Measurements from ENCODE around the gene WNT11. TPM values are rescaled to one million over a fixed set of nuclear protein-coding genes. Genes with fewer than 3 reads are reported as not detected.
A peak's percentile ranks its signal among the peaks of the same experiment; 100 is the strongest.

WNT11 gene
- total and polyA plus RNA-seq, 2 of the 13 experiments (the other 11 are each of a cell fraction or from before 2014, with no cell fraction given) = 0.34 to 0.66 TPM

- TF ChIP-seq REL (CRISPR knock-in tag; conservative IDR thresholded peaks at IDR 0.05) = peak; percentile 32; the same call in 1 of the 2 replicates
- peak; percentile 72; the same call in 1 of the 2 replicates for TF ChIP-seq PCBP1 (IDR thresholded peaks at IDR 0.05; ENCODE audit: borderline replicate concordance, low read depth, low read length)
- TF ChIP-seq ZHX1 (CRISPR knock-in tag; IDR thresholded peaks at IDR 0.05; ENCODE audit: low read depth) = 0 out of 2 replicates have a peak, but pooled peaks have one; percentile 33
- TF ChIP-seq ZNF234 (CRISPR knock-in tag; conservative IDR thresholded peaks at IDR 0.05) = no peak
- 0 out of 2 replicates have a peak, but pooled peaks have one; percentile 84 for TF ChIP-seq ZNF280B (CRISPR knock-in tag; IDR thresholded peaks at IDR 0.05; ENCODE audit: borderline replicate concordance)
- TF ChIP-seq ZNF12 (CRISPR knock-in tag; IDR thresholded peaks at IDR 0.05) = 0 out of 2 replicates have a peak, but pooled peaks have one; percentile 31
- TF ChIP-seq SMAD1 (CRISPR knock-in tag; IDR thresholded peaks at IDR 0.05; ENCODE audit: borderline replicate concordance, low read depth) = 0 out of 2 replicates have a peak, but pooled peaks have one; percentile 50
- peak; percentile 11; the same call in 1 of the 2 replicates for TF ChIP-seq RXRA (CRISPR knock-in tag; IDR thresholded peaks at IDR 0.05)
- TF ChIP-seq KDM2A (CRISPR knock-in tag; IDR thresholded peaks at IDR 0.05; ENCODE audit: borderline replicate concordance, low read depth) = no peak
- TF ChIP-seq HNRNPLL (IDR thresholded peaks at IDR 0.05; ENCODE audit: low read depth, low read length, poor library complexity, severe bottlenecking) = peak; percentile 85
- 0 out of 2 replicates have a peak, but pooled peaks have one; percentile 40 for TF ChIP-seq ZFP91 (CRISPR knock-in tag; IDR thresholded peaks at IDR 0.05; ENCODE audit: borderline replicate concordance)
- no peak for TF ChIP-seq ZNF597 (CRISPR knock-in tag; IDR thresholded peaks at IDR 0.05)
- 0 out of 2 replicates have a peak, but pooled peaks have one; percentile 47 for TF ChIP-seq BCL3 (CRISPR knock-in tag; IDR thresholded peaks at IDR 0.05)
These were observed 30.0 kb upstream of the WNT11 start (continued) for GRCh38 chr11:76236092-76236999.
